ENCODE measurements around the gene BLM.

DNA sequence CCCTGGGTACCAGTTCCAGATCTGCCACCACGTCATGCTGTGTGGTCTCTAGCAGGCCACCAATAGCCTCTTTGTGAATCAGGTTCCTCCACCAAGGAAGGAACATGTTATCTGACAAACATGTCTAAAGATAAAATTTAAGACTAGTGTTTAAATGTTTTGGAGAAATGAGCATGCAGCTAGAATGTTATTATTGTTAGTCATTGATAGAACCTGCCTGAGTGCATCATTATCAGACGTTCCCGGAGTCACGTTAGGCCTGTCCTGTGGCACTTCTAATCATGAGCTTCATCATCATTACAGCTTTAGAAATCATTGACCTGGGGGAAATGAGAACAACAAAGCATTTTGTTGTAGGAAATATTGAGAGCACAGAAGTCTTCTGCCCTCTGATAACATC, 92.4 kb downstream of the BLM start:
- TF ChIP-seq, protein P1, sequence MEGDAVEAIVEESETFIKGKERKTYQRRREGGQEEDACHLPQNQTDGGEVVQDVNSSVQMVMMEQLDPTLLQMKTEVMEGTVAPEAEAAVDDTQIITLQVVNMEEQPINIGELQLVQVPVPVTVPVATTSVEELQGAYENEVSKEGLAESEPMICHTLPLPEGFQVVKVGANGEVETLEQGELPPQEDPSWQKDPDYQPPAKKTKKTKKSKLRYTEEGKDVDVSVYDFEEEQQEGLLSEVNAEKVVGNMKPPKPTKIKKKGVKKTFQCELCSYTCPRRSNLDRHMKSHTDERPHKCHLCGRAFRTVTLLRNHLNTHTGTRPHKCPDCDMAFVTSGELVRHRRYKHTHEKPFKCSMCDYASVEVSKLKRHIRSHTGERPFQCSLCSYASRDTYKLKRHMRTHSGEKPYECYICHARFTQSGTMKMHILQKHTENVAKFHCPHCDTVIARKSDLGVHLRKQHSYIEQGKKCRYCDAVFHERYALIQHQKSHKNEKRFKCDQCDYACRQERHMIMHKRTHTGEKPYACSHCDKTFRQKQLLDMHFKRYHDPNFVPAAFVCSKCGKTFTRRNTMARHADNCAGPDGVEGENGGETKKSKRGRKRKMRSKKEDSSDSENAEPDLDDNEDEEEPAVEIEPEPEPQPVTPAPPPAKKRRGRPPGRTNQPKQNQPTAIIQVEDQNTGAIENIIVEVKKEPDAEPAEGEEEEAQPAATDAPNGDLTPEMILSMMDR (IDR thresholded peaks at IDR 0.05; ENCODE audit: control extremely low read depth in 1 of 3, insufficient read depth in 1 of 3, low read depth in 1 of 3, low read length in 3 of 3): no peak
- TF ChIP-seq POLR2AphosphoS5 (IDR thresholded peaks at IDR 0.05; ENCODE audit: low read depth, low read length): no peak
- no peak for TF ChIP-seq KDM5A (IDR thresholded peaks at IDR 0.05; ENCODE audit: low read length)
- TF ChIP-seq, protein P2, sequence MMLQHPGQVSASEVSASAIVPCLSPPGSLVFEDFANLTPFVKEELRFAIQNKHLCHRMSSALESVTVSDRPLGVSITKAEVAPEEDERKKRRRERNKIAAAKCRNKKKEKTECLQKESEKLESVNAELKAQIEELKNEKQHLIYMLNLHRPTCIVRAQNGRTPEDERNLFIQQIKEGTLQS (IDR thresholded peaks at IDR 0.05; ENCODE audit: insufficient read depth, low read depth, low read length): no peak
- no peak for TF ChIP-seq RAD21 (IDR thresholded peaks at IDR 0.05 in 1 of 2, conservative IDR thresholded peaks at IDR 0.05 in 1 of 2; ENCODE audit: low read depth in 2 of 2, low read length in 2 of 2)
- TF ChIP-seq KDM1A (IDR thresholded peaks at IDR 0.05; ENCODE audit: borderline replicate concordance, low read length): no peak
- no peak for TF ChIP-seq CHD2 (IDR thresholded peaks at IDR 0.05; ENCODE audit: low read length)
- TF ChIP-seq EZH2 (IDR thresholded peaks at IDR 0.05; ENCODE audit: low read depth, low read length, severe bottlenecking): no peak
- TF ChIP-seq CREB1 (IDR thresholded peaks at IDR 0.05): no peak

All from H1 (cell line).